Upper lobe of right lung (tissue), 1 donor: ENCODE data around the gene KPNA1. TPM values are rescaled to one million over a fixed set of nuclear protein-coding genes. Genes with fewer than 3 reads are reported as not detected.

Experiments
- ATAC-seq: fragments of 200-7000 bp; cut with Tn5 transposase; one replicate; pipeline ENCODE4 v1.9.1; 2020; ENCODE audit warnings: mild to moderate bottlenecking, moderate library complexity
- DNase-seq: peaks from one replicate; pipeline ENCODE4 v3.0.0-alpha.2; 2020
- H3K27ac ChIP-seq: fragments of 200-600 bp; one replicate; pipeline ENCODE4 v1.8.0; 2022
- H3K27me3 ChIP-seq: fragments of 200-600 bp; one replicate; pipeline ENCODE4 v1.8.0; 2022; ENCODE audit warnings: mild to moderate bottlenecking
- H3K36me3 ChIP-seq: fragments of 200-600 bp; one replicate; pipeline ENCODE4 v1.8.0; 2022
- H3K4me1 ChIP-seq: fragments of 200-600 bp; one replicate; pipeline ENCODE4 v1.8.0; 2022
- H3K4me3 ChIP-seq: fragments of 200-600 bp; one replicate; pipeline ENCODE4 v1.8.0; 2022; ENCODE audit warnings: mild to moderate bottlenecking
- H3K9me3 ChIP-seq: fragments of 200-600 bp; one replicate; pipeline ENCODE4 v1.8.0; 2022
- CTCF ChIP-seq: fragments of 200-600 bp; IDR thresholded peaks from one replicate; pipeline ENCODE4 v1.8.0; 2022; ENCODE audit warnings: antibody characterized with exemption
- intact Hi-C: fragments of 100-400 bp; cut with DNase I; formaldehyde crosslinking; loops from one replicate; pipeline ENCODE4 v1.11.0; 2022
- long read RNA-seq: library from polyadenylated mRNA; unstranded; transcript quantifications from one replicate; pipeline ENCODE4 v2.0.0, GENCODE V29; 2021
- total RNA-seq: library from RNA; stranded (reverse); fragmentation: NEBNext Ultra II Directional; extraction: Animal tissue kit (Norgen Biotek cat#: 25700); gene quantifications from one replicate; pipeline ENCODE4 v1.2.1, GENCODE V29; 2021
- donor health status: DM: no; HTN: yes; CAD: no; lungs with severe emphysema.

KPNA1 gene
- total RNA-seq, result 60.4 TPM
- long read RNA-seq, full-length matches to known transcripts, result 65 of 79 reads
- long read RNA-seq, partial matches to known transcripts, result 5 of 79 reads
- long read RNA-seq, other reads (novel, unspliced or antisense), result 9 of 79 reads

GRCh38 chr3:122514123-122515019 lies at the start of gene KPNA1:
Gene KPNA1, minus strand, starts transcription at chr3:122514939. Its CDS starts 18,374 bp downstream, at chr3:122496565.
- DNase-seq (peak; percentile 95), ATAC-seq (peak; percentile 97)
- Histone ChIP-seq H3K9me3 (no peaks in the 10 kb centered on the region), H3K4me3 (peak within 1 kb of the TSS; percentile 90), H3K27ac (peak within 1 kb of the TSS; percentile 94), H3K36me3 (no peaks in the 10 kb centered on the region), H3K4me1 (peaks cover 31% of the 10 kb centered on the region), H3K27me3 (no peaks in the 10 kb centered on the region)
- no peak for TF ChIP-seq CTCF
- intact Hi-C loops, result no loop called here

GRCh38 chr3:122564155-122564912 lies 49.6 kb upstream of the KPNA1 start, which contains the start of the genes DTX3L and PARP9:
Gene DTX3L, plus strand, starts transcription at chr3:122564338. Its CDS starts 89 bp downstream, at chr3:122564427.
Gene PARP9, minus strand, starts transcription at chr3:122564300. Its CDS starts 4,680 bp downstream, at chr3:122559620.
- TF ChIP-seq CTCF, result no peak
- H3K4me1 ChIP-seq, result peaks cover 34% of the 10 kb centered on the region
- H3K27me3 ChIP-seq, result no peaks in the 10 kb centered on the region
- H3K9me3 ChIP-seq, result no peaks in the 10 kb centered on the region
- ATAC-seq (peak; percentile 98), DNase-seq (peak; percentile 95)
- peak within 1 kb of the TSS; percentile 98 for H3K27ac ChIP-seq
- intact Hi-C loops, result loop anchor here (5.0 kb wide), 1 partner anchor 113 kb away; no protein-coding TSS in a partner anchor
- H3K4me3 ChIP-seq, result peak within 1 kb of the TSS; percentile 86
- peaks cover 41% of the 10 kb centered on the region for H3K36me3 ChIP-seq

DNA sequence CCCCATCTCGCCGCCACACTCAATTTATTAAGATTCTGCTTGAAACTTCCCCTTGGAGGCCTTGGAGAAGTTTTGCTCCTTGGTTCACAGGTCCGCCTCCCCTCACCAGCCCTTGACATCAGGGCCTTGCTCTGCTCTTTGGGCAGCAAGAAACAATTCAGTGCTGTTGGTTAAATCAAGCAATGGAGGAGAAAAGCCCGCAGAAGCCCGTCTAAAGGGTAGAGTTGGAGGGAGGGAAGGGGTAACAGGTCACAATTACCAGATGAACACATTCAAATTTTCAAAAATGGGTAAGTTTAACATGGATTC lies 48.9 kb upstream of the KPNA1 start:
- H3K27ac ChIP-seq, result peak overlapping the region; percentile 98
- DNase-seq (no peak), ATAC-seq (peak; percentile 5)
- H3K4me3 ChIP-seq, result peak overlapping the region; percentile 86
- peaks cover 42% of the 10 kb centered on the region for H3K36me3 ChIP-seq
- intact Hi-C loops, result loop anchor here (5.0 kb wide), 1 partner anchor 114 kb away; no protein-coding TSS in a partner anchor
- TF ChIP-seq CTCF, result no peak
- peaks cover 29% of the 10 kb centered on the region for H3K4me1 ChIP-seq
- no peaks in the 10 kb centered on the region for H3K9me3 ChIP-seq
- H3K27me3 ChIP-seq, result no peaks in the 10 kb centered on the region

DNA sequence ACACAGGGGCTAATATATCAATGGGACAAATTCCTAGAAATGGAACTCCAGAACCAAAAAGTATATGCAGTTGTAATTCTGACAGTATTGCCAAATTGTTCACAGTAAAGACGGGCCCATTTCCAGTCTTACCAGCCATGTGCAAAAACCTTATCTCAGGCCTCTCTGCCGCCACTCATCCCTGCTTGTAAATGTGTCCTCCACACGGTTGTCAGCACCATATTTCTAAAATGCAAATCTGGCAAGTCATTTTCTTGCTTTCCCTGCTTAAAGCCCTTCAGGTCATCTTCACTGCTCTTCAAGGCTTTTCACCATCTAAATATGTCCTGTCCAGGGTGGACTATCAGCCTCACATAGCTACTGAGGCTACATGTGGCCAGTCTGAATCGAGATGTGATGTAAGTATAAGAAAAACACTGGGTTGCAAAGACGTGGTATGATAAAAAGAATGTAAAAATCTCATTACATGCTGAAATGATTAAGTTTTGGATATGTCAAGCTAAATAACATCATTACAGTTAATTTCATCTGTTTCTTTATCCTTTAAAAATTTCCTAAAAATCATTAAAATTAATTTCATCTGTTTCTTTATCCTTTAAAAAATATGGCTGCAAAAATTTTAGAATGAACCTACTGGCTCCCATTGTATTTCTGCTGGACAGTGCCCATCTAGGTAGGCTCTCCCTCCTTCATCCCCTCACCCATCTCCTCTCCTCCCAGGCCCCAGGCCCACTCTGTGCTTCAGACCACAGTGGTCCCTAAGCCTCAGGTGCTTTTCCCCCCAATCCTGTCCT lies 48.4 kb upstream of the KPNA1 start:
- Histone ChIP-seq H3K9me3 (no peaks in the 10 kb centered on the region), H3K4me3 (peak overlapping the region; percentile 86), H3K4me1 (peaks cover 24% of the 10 kb centered on the region), H3K27me3 (no peaks in the 10 kb centered on the region), H3K36me3 (peaks cover 43% of the 10 kb centered on the region), H3K27ac (peak overlapping the region; percentile 98)
- intact Hi-C loops, result loop anchor here (5.0 kb wide), 1 partner anchor 114 kb away; no protein-coding TSS in a partner anchor
- no peak for TF ChIP-seq CTCF
- DNase-seq, result no peak
- ATAC-seq, result no peak

DNA sequence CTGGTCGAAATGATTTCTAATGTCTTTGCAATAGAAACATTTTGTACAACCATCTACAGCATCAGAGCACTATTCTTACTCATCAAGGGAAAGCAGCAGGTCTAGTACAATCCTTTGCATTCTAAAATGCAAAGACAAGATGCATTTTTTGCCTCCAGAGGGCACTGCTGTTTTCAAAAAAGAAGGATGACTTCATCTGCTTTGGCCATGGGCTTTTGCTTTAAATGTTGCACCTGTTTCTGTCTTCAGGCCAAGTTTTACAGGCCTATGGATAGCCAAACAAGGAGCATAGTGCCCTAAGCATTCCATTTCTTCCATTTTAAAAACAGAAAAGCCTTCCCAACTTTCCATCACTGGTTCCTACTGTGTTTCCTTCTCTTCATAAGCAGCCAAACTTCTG lies 45.9 kb upstream of the KPNA1 start:
- ATAC-seq, result peak; percentile 35
- DNase-seq, result no peak
- no peaks in the 10 kb centered on the region for H3K9me3 ChIP-seq
- peaks cover 43% of the 10 kb centered on the region for H3K36me3 ChIP-seq
- H3K27me3 ChIP-seq, result no peaks in the 10 kb centered on the region
- H3K27ac ChIP-seq, result no peak overlapping the region
- intact Hi-C loops, result loop anchor here (5.0 kb wide), 1 partner anchor 117 kb away; no protein-coding TSS in a partner anchor
- TF ChIP-seq CTCF, result peak; percentile 63
- H3K4me3 ChIP-seq, result no peak overlapping the region
- peaks cover 15% of the 10 kb centered on the region for H3K4me1 ChIP-seq
